ENCODE data around the gene CDK2. TPM values are rescaled to one million over a fixed set of nuclear protein-coding genes. Genes with fewer than 3 reads are reported as not detected.
A peak's percentile ranks its signal among the peaks of the same experiment; 100 is the strongest.

Gene CDK2
- total and polyA plus RNA-seq, 9 of the 15 experiments (the other 6 are each of a cell fraction or from before 2014, with no cell fraction given), result 17.4 to 213 (median 109) TPM

DNA sequence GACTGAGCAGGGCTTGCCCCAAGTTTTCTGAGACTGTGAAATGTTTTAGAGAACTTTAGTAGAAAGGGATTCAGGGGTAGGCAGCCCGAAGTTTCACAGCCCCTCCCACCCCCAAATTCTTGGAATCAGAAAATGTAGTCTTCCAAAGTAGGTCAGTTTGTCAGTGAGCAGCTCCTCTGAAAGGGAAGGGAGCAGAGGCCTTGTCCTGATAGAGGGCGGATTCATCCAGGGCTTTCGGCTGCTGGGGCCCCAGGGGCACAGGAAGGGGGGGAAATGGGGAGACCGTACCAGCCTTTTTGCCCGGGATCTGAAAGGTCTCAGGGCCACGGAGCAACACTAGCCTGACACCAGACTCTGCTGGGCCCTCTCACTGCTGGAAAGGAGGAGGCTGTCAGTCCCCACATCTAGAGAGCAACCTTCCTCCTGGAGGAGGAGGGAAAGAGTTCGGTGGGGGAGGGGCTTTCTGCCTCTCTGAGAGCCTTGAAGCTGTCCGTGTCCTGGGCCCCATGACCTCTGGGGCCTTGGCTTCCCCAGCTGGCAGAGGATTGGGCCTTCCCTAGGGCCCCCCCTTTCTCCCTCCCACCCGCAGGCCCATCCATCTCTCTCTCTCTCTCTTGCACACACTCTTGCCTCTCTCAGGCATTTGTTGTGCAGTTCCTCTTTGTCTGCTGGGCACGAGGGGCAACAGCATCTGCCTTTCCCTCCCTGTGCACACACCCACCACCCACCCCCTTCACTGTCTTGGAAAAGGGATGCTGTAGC lies 54.0 kb downstream of the CDK2 start, which contains the start of gene IKZF4 (continued):
- TF ChIP-seq, protein P1, sequence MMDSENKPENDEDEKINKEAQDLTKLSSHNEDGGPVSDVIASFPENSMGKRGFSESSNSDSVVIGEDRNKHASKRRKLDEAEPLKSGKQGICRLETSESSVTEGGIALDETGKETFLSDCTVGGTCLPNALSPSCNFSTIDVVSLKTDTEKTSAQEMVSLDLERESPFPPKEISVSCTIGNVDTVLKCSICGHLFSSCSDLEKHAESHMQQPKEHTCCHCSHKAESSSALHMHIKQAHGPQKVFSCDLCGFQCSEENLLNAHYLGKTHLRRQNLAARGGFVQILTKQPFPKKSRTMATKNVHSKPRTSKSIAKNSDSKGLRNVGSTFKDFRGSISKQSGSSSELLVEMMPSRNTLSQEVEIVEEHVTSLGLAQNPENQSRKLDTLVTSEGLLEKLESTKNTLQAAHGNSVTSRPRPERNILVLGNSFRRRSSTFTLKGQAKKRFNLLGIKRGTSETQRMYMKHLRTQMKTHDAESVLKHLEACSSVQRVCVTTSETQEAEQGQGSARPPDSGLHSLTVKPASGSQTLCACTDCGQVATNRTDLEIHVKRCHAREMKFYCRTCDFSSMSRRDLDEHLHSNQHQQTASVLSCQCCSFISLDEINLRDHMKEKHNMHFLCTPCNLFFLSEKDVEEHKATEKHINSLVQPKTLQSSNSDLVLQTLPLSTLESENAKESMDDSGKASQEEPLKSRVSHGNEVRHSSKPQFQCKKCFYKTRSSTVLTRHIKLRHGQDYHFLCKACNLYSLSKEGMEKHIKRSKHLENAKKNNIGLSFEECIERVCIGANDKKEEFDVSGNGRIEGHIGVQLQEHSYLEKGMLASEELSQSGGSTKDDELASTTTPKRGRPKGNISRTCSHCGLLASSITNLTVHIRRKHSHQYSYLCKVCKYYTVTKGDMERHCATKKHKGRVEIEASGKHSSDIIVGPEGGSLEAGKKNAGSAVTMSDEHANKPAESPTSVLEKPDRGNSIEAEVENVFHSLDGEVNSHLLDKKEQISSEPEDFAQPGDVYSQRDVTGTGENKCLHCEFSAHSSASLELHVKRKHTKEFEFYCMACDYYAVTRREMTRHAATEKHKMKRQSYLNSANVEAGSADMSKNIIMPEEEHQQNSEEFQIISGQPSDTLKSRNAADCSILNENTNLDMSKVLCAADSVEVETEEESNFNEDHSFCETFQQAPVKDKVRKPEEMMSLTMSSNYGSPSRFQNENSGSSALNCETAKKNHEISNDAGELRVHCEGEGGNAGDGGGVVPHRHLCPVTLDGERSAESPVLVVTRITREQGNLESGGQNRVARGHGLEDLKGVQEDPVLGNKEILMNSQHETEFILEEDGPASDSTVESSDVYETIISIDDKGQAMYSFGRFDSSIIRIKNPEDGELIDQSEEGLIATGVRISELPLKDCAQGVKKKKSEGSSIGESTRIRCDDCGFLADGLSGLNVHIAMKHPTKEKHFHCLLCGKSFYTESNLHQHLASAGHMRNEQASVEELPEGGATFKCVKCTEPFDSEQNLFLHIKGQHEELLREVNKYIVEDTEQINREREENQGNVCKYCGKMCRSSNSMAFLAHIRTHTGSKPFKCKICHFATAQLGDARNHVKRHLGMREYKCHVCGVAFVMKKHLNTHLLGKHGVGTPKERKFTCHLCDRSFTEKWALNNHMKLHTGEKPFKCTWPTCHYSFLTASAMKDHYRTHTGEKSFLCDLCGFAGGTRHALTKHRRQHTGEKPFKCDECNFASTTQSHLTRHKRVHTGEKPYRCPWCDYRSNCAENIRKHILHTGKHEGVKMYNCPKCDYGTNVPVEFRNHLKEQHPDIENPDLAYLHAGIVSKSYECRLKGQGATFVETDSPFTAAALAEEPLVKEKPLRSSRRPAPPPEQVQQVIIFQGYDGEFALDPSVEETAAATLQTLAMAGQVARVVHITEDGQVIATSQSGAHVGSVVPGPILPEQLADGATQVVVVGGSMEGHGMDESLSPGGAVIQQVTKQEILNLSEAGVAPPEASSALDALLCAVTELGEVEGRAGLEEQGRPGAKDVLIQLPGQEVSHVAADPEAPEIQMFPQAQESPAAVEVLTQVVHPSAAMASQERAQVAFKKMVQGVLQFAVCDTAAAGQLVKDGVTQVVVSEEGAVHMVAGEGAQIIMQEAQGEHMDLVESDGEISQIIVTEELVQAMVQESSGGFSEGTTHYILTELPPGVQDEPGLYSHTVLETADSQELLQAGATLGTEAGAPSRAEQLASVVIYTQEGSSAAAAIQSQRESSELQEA (IDR thresholded peaks at IDR 0.05; ENCODE audit: low read depth), result no peak
- TF ChIP-seq, protein P2, sequence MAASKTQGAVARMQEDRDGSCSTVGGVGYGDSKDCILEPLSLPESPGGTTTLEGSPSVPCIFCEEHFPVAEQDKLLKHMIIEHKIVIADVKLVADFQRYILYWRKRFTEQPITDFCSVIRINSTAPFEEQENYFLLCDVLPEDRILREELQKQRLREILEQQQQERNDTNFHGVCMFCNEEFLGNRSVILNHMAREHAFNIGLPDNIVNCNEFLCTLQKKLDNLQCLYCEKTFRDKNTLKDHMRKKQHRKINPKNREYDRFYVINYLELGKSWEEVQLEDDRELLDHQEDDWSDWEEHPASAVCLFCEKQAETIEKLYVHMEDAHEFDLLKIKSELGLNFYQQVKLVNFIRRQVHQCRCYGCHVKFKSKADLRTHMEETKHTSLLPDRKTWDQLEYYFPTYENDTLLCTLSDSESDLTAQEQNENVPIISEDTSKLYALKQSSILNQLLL (CRISPR knock-in tag; IDR thresholded peaks at IDR 0.05; ENCODE audit: borderline replicate concordance), result no peak
- TF ChIP-seq JUNB (CRISPR knock-in tag; conservative IDR thresholded peaks at IDR 0.05) (no peak), IFI16 (CRISPR knock-in tag; IDR thresholded peaks at IDR 0.05) (no peak), PRMT5 (CRISPR knock-in tag; IDR thresholded peaks at IDR 0.05) (no peak), FOXK1 (CRISPR knock-in tag; IDR thresholded peaks at IDR 0.05; ENCODE audit: borderline replicate concordance) (no peak), ZNF354B (CRISPR knock-in tag; IDR thresholded peaks at IDR 0.05) (no peak), RNF2 (IDR thresholded peaks at IDR 0.05) (peak; percentile 72; the same call in 1 of the 2 replicates), CBX5 (IDR thresholded peaks at IDR 0.05; ENCODE audit: borderline replicate concordance, low read depth) (no peak), ZKSCAN1 (IDR thresholded peaks at IDR 0.05; ENCODE audit: low read depth, low read length) (no peak), TAF9B (IDR thresholded peaks at IDR 0.05; ENCODE audit: partially characterized antibody) (peak; percentile 48), CBFA2T2 (conservative IDR thresholded peaks at IDR 0.05) (no peak), GTF2A2 (tag; IDR thresholded peaks at IDR 0.05) (no peak), CBX1 (IDR thresholded peaks at IDR 0.05; ENCODE audit: low read depth) (no peak), NELFE (IDR thresholded peaks at IDR 0.05; ENCODE audit: insufficient read depth, insufficient read length) (no peak), ZNF12 (CRISPR knock-in tag; IDR thresholded peaks at IDR 0.05) (no peak), YY1 (IDR thresholded peaks at IDR 0.05; ENCODE audit: borderline replicate concordance in 1 of 3, control insufficient read depth in 1 of 3, extremely low read depth in 1 of 3, insufficient read depth in 3 of 3, insufficient read length in 1 of 3, insufficient replicate concordance in 2 of 3, low read depth in 1 of 3, low read length in 2 of 3) (peak in 1 of 3 experiments; percentile 47), SMARCC2 (IDR thresholded peaks at IDR 0.05; ENCODE audit: low read depth) (no peak), ZNF644 (tag; IDR thresholded peaks at IDR 0.05; ENCODE audit: low read depth) (no peak), NFRKB (IDR thresholded peaks at IDR 0.05; ENCODE audit: low read depth) (no peak; the same call in 1 of the 2 replicates)
